ENCODE measurements around the gene SRA1.
A peak's percentile ranks its signal among the peaks of the same experiment; 100 is the strongest.
"Not testable (repeated sequence)": the region's sequence is repeated elsewhere in the genome, so short reads cannot be mapped to it uniquely, and the experiment has no call there.

The SRA1 gene

GRCh38 chr5:140557136-140557805 lies at the start of gene SRA1:
Gene SRA1 (minus strand): TSS chr5:140557473. CDS start chr5:140557452, 21 bp downstream.
- H3K36me3 Mint-ChIP-seq (ENCODE audit: low read depth), result peaks cover 47% of the 10 kb centered on the region
- peaks cover 51% of the 10 kb centered on the region for H3K4me1 Mint-ChIP-seq (ENCODE audit: low read depth)
- H3K27ac Mint-ChIP-seq, result peak within 1 kb of the TSS; percentile 92
- peak; percentile 92 for DNase-seq
- H3K4me3 Mint-ChIP-seq, result peak within 1 kb of the TSS; percentile 91
- no peaks in the 10 kb centered on the region for H3K27me3 Mint-ChIP-seq
- no peaks in the 10 kb centered on the region for H3K9me3 Mint-ChIP-seq

- Mint-ChIP-seq H3K9me3 (no peaks in the 10 kb centered on the region), H3K36me3 (ENCODE audit: low read depth) (no peaks in the 10 kb centered on the region), H3K27ac (no peak overlapping the region), H3K4me1 (ENCODE audit: low read depth) (peaks cover 8% of the 10 kb centered on the region), H3K4me3 (no peak overlapping the region), H3K27me3 (peaks cover 16% of the 10 kb centered on the region)
- no peak for DNase-seq
These were observed 49.8 kb upstream of the SRA1 start for GRCh38 chr5:140607031-140607430.

GRCh38 chr5:140605879-140606278 lies 48.6 kb upstream of the SRA1 start:
- Mint-ChIP-seq H3K4me1 (ENCODE audit: low read depth) (peaks cover 2% of the 10 kb centered on the region), H3K36me3 (ENCODE audit: low read depth) (no peaks in the 10 kb centered on the region), H3K27me3 (peaks cover 6% of the 10 kb centered on the region), H3K4me3 (no peak overlapping the region), H3K27ac (no peak overlapping the region), H3K9me3 (no peaks in the 10 kb centered on the region)
- DNase-seq, result no peak

GRCh38 chr5:140603734-140604133 lies 46.5 kb upstream of the SRA1 start:
- Mint-ChIP-seq H3K4me3 (no peak overlapping the region), H3K36me3 (ENCODE audit: low read depth) (no peaks in the 10 kb centered on the region), H3K27me3 (no peaks in the 10 kb centered on the region), H3K4me1 (ENCODE audit: low read depth) (no peaks in the 10 kb centered on the region), H3K9me3 (no peaks in the 10 kb centered on the region), H3K27ac (no peak overlapping the region)
- DNase-seq, result no peak

GRCh38 chr5:140603446-140603698 lies 46.1 kb upstream of the SRA1 start:
- not testable (repeated sequence) for H3K36me3 Mint-ChIP-seq (ENCODE audit: low read depth); H3K9me3 Mint-ChIP-seq; H3K4me3 Mint-ChIP-seq; H3K27me3 Mint-ChIP-seq; H3K27ac Mint-ChIP-seq; DNase-seq; H3K4me1 Mint-ChIP-seq (ENCODE audit: low read depth)

- H3K9me3 Mint-ChIP-seq, result no peaks in the 10 kb centered on the region
- no peak for DNase-seq
- H3K4me1 Mint-ChIP-seq (ENCODE audit: low read depth), result no peaks in the 10 kb centered on the region
- no peak overlapping the region for H3K4me3 Mint-ChIP-seq
- no peak overlapping the region for H3K27ac Mint-ChIP-seq
- H3K36me3 Mint-ChIP-seq (ENCODE audit: low read depth), result no peaks in the 10 kb centered on the region
- no peaks in the 10 kb centered on the region for H3K27me3 Mint-ChIP-seq
These were observed 44.9 kb upstream of the SRA1 start for GRCh38 chr5:140602147-140602546.

- Mint-ChIP-seq H3K36me3 (ENCODE audit: low read depth) (no peaks in the 10 kb centered on the region), H3K9me3 (no peaks in the 10 kb centered on the region)
- no peak for DNase-seq
These were observed 42.8 kb upstream of the SRA1 start for GRCh38 chr5:140600096-140600495.

GRCh38 chr5:140598836-140599235 lies 41.6 kb upstream of the SRA1 start:
- no peak for DNase-seq
- H3K4me1 Mint-ChIP-seq (ENCODE audit: low read depth), result no peaks in the 10 kb centered on the region
- H3K9me3 Mint-ChIP-seq, result no peaks in the 10 kb centered on the region
- no peaks in the 10 kb centered on the region for H3K36me3 Mint-ChIP-seq (ENCODE audit: low read depth)
- no peak overlapping the region for H3K4me3 Mint-ChIP-seq
- peaks cover 2% of the 10 kb centered on the region for H3K27me3 Mint-ChIP-seq
- H3K27ac Mint-ChIP-seq, result no peak overlapping the region

More at GRCh38 chr5:140600096-140600495, 42.8 kb upstream of the SRA1 start:
- peaks cover 2% of the 10 kb centered on the region for H3K27me3 Mint-ChIP-seq
- no peak overlapping the region for H3K27ac Mint-ChIP-seq
- no peak overlapping the region for H3K4me3 Mint-ChIP-seq
- no peaks in the 10 kb centered on the region for H3K4me1 Mint-ChIP-seq (ENCODE audit: low read depth)

- Mint-ChIP-seq H3K4me1 (ENCODE audit: low read depth) (no peaks in the 10 kb centered on the region), H3K4me3 (no peak overlapping the region), H3K27me3 (peaks cover 6% of the 10 kb centered on the region), H3K36me3 (ENCODE audit: low read depth) (no peaks in the 10 kb centered on the region), H3K27ac (no peak overlapping the region), H3K9me3 (no peaks in the 10 kb centered on the region)
- DNase-seq, result no peak
These were observed 39.1 kb upstream of the SRA1 start for GRCh38 chr5:140596321-140596741.

- no peaks in the 10 kb centered on the region for H3K4me1 Mint-ChIP-seq (ENCODE audit: low read depth)
- no peak for DNase-seq
- peaks cover 6% of the 10 kb centered on the region for H3K27me3 Mint-ChIP-seq
- no peaks in the 10 kb centered on the region for H3K9me3 Mint-ChIP-seq
- H3K36me3 Mint-ChIP-seq (ENCODE audit: low read depth), result no peaks in the 10 kb centered on the region
- H3K4me3 Mint-ChIP-seq, result no peak overlapping the region
- no peak overlapping the region for H3K27ac Mint-ChIP-seq
These were observed 38.4 kb upstream of the SRA1 start for GRCh38 chr5:140595538-140596300.

GRCh38 chr5:140594169-140594568 lies 36.9 kb upstream of the SRA1 start:
- DNase-seq, result no peak
- Mint-ChIP-seq H3K27me3 (peaks cover 6% of the 10 kb centered on the region), H3K9me3 (no peaks in the 10 kb centered on the region), H3K4me1 (ENCODE audit: low read depth) (no peaks in the 10 kb centered on the region), H3K36me3 (ENCODE audit: low read depth) (no peaks in the 10 kb centered on the region), H3K4me3 (no peak overlapping the region), H3K27ac (no peak overlapping the region)

GRCh38 chr5:140593070-140593469 lies 35.8 kb upstream of the SRA1 start:
- H3K4me3 Mint-ChIP-seq, result peak overlapping the region; percentile 15
- H3K27ac Mint-ChIP-seq; H3K4me1 Mint-ChIP-seq (ENCODE audit: low read depth); H3K36me3 Mint-ChIP-seq (ENCODE audit: low read depth); H3K27me3 Mint-ChIP-seq; H3K9me3 Mint-ChIP-seq; DNase-seq: not testable (repeated sequence)

- no peak overlapping the region for H3K27ac Mint-ChIP-seq
- no peaks in the 10 kb centered on the region for H3K4me1 Mint-ChIP-seq (ENCODE audit: low read depth)
- no peaks in the 10 kb centered on the region for H3K9me3 Mint-ChIP-seq
- H3K27me3 Mint-ChIP-seq, result peaks cover 6% of the 10 kb centered on the region
- no peaks in the 10 kb centered on the region for H3K36me3 Mint-ChIP-seq (ENCODE audit: low read depth)
- no peak for DNase-seq
- no peak overlapping the region for H3K4me3 Mint-ChIP-seq
These were observed 34.6 kb upstream of the SRA1 start for GRCh38 chr5:140591747-140592372.

- no peak overlapping the region for H3K4me3 Mint-ChIP-seq
- H3K27me3 Mint-ChIP-seq, result peaks cover 3% of the 10 kb centered on the region
- H3K4me1 Mint-ChIP-seq (ENCODE audit: low read depth), result no peaks in the 10 kb centered on the region
- DNase-seq, result no peak
- H3K9me3 Mint-ChIP-seq, result no peaks in the 10 kb centered on the region
- H3K27ac Mint-ChIP-seq, result no peak overlapping the region
- H3K36me3 Mint-ChIP-seq (ENCODE audit: low read depth), result no peaks in the 10 kb centered on the region
These were observed 33.6 kb upstream of the SRA1 start for GRCh38 chr5:140590861-140591260.

Data from activated T-cell treated with anti-CD3 and anti-CD28 coated beads, Interleukin-2, amount 50 U/mL, for 24 hours (primary cell).